Osteocyte (in vitro differentiated cells): ENCODE results near the gene PPIF. TPM values are rescaled to one million over a fixed set of nuclear protein-coding genes. Genes with fewer than 3 reads are reported as not detected.

Experiments used
- DNase-seq: peaks from one replicate; pipeline ENCODE4 v3.0.0; 2021; ENCODE audit warnings: mixed read lengths; ENCODE audit not compliant: unreplicated experiment; ENCODE audit errors: extremely low spot score
- H3K27ac Mint-ChIP-seq: one replicate; pipeline ENCODE4 v1.8.0; 2021; ENCODE audit warnings: mild to moderate bottlenecking, mixed read lengths; ENCODE audit not compliant: unreplicated experiment
- H3K27me3 Mint-ChIP-seq: one replicate; pipeline ENCODE4 v1.8.0; 2021; ENCODE audit warnings: mixed read lengths; ENCODE audit not compliant: unreplicated experiment
- H3K36me3 Mint-ChIP-seq: one replicate; pipeline ENCODE4 v1.8.0; 2021; ENCODE audit warnings: mixed read lengths; ENCODE audit not compliant: unreplicated experiment
- H3K4me1 Mint-ChIP-seq: one replicate; pipeline ENCODE4 v1.8.0; 2021; ENCODE audit warnings: mixed read lengths; ENCODE audit not compliant: unreplicated experiment
- H3K4me3 Mint-ChIP-seq: one replicate; pipeline ENCODE4 v1.8.0; 2021; ENCODE audit warnings: mild to moderate bottlenecking, moderate library complexity, mixed read lengths; ENCODE audit not compliant: unreplicated experiment
- H3K9me3 Mint-ChIP-seq: one replicate; pipeline ENCODE4 v1.8.0; 2021; ENCODE audit warnings: mixed read lengths; ENCODE audit not compliant: unreplicated experiment
- total RNA-seq: library from RNA; stranded (reverse); gene quantifications from 2 replicates; pipeline ENCODE4 v1.2.1, GENCODE V29; 2021
- TF ChIP-seq, protein P1 (sequence below): fragments of 200-600 bp; sonication (generic); IDR thresholded peaks from 2 replicates; pipeline ENCODE4 v1.5.0; 2021; ENCODE audit warnings: antibody characterized with exemption, mild to moderate bottlenecking, moderate library complexity

The PPIF gene
- total RNA-seq, 1 donor from 2014 or later = 17.0 TPM

GRCh38 chr10:79360499-79361342, 13.5 kb downstream of the PPIF start:
- no peak for DNase-seq
- no peak overlapping the region for H3K27ac Mint-ChIP-seq
- no peak overlapping the region for H3K4me3 Mint-ChIP-seq
- H3K27me3 Mint-ChIP-seq = peaks cover 5% of the 10 kb centered on the region
- no peaks in the 10 kb centered on the region for H3K4me1 Mint-ChIP-seq
- peaks cover 11% of the 10 kb centered on the region for H3K36me3 Mint-ChIP-seq
- peaks cover 10% of the 10 kb centered on the region for H3K9me3 Mint-ChIP-seq
- TF ChIP-seq, protein P1, sequence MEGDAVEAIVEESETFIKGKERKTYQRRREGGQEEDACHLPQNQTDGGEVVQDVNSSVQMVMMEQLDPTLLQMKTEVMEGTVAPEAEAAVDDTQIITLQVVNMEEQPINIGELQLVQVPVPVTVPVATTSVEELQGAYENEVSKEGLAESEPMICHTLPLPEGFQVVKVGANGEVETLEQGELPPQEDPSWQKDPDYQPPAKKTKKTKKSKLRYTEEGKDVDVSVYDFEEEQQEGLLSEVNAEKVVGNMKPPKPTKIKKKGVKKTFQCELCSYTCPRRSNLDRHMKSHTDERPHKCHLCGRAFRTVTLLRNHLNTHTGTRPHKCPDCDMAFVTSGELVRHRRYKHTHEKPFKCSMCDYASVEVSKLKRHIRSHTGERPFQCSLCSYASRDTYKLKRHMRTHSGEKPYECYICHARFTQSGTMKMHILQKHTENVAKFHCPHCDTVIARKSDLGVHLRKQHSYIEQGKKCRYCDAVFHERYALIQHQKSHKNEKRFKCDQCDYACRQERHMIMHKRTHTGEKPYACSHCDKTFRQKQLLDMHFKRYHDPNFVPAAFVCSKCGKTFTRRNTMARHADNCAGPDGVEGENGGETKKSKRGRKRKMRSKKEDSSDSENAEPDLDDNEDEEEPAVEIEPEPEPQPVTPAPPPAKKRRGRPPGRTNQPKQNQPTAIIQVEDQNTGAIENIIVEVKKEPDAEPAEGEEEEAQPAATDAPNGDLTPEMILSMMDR = no peak

DNA sequence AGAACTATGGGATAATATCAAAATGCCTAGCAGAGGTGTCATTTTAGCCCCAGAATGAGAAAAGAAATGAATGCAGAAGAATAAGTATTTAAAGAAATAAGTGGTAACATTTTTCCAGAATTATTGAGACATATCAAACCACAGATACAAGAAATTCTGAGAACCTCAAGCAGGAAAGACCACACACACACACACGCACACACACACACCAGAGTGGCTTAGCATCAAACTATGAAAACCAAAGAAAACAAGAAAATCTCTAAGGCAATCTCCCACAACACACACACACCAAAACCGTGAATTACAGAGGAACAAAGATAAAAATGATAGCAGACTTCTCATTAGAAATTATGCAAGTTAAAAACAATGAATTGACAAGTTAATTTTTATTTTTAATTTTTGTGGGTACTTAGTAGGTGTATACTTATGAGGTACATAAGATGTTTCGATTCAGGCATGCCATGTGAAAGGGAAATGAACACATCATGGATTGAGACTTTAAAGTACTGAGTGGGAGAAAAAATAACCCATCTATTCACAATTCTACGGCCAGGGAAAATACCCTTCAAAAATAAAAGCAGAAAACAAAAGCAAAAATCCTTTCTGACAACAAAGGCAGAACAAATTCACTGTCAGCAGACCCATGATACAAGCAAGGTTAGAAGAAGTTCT, 14.6 kb downstream of the PPIF start:
- peaks cover 10% of the 10 kb centered on the region for H3K9me3 Mint-ChIP-seq
- TF ChIP-seq, protein P1 = no peak
- DNase-seq = no peak
- H3K4me1 Mint-ChIP-seq = peaks cover under 1% of the 10 kb centered on the region
- peaks cover 5% of the 10 kb centered on the region for H3K27me3 Mint-ChIP-seq
- no peak overlapping the region for H3K27ac Mint-ChIP-seq
- no peak overlapping the region for H3K4me3 Mint-ChIP-seq
- peaks cover 9% of the 10 kb centered on the region for H3K36me3 Mint-ChIP-seq

DNA sequence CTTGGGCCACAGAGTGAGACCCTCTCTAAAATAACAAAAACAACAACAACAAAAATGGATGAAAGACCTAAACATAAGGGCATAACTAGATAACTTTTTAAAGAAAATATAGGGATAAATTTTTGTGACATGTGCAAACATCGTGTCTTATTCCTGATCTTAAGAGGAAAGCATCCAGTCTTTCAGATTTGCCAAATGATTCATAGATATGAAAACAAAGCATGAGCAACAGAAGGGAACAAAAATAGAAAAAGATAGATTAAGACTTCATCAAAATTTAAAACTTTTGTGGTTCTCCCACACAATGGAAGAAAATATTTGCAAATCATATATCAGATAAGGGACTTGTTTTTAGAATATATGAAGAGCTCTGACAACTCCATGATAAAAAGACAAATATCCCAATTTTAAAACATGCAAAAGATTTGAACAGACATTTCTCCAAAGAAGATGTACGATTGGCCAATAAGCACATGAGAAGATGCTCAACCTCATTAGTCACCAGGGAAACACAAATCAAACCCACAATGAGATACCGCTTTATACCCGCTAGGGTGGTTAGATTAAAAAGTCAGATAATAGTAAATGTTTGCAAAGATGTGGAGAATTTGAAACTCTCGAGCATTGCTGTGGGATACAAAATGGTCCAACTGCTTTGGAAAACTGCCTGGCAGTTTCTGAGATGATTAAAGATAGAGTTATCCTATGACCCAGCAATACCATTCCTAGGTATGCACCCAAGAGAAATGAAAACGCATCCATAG, 20.3 kb downstream of the PPIF start:
- Mint-ChIP-seq H3K27ac (no peak overlapping the region), H3K9me3 (peaks cover 10% of the 10 kb centered on the region)

GRCh38 chr10:79372871-79373270, 25.6 kb downstream of the PPIF start:
- Mint-ChIP-seq H3K4me1 (peaks cover 14% of the 10 kb centered on the region), H3K9me3 (no peaks in the 10 kb centered on the region), H3K27ac (no peak overlapping the region), H3K36me3 (no peaks in the 10 kb centered on the region), H3K27me3 (no peaks in the 10 kb centered on the region), H3K4me3 (no peak overlapping the region)
- DNase-seq = peak; percentile 73
- TF ChIP-seq, protein P1 = no peak

More for the DNA sequence above, 20.3 kb downstream of the PPIF start:
- DNase-seq = no peak
- Mint-ChIP-seq H3K4me1 (peaks cover 10% of the 10 kb centered on the region), H3K4me3 (no peak overlapping the region), H3K27me3 (peaks cover 5% of the 10 kb centered on the region), H3K36me3 (peaks cover 6% of the 10 kb centered on the region)
- TF ChIP-seq, protein P1 = no peak
